GM20431 (cell line): ENCODE data around the gene TMPRSS2.

Experiments
- in situ Hi-C: fragments of 300-500 bp; cut with MseI, MboI; formaldehyde crosslinking; loops from one replicate; pipeline ENCODE4 v1.15.0; 2020; ENCODE audit warnings: low sequenced_read_pairs; ENCODE audit not compliant: unreplicated experiment

Gene TMPRSS2

GRCh38 chr21:41483973-41484372, 24.0 kb downstream of the TMPRSS2 start:
- in situ Hi-C loops = no loop called here

- in situ Hi-C loops = no loop called here
Measured at GRCh38 chr21:41483415-41483814, 24.5 kb downstream of the TMPRSS2 start.

GRCh38 chr21:41482980-41483379, 25.0 kb downstream of the TMPRSS2 start:
- in situ Hi-C loops = no loop called here

GRCh38 chr21:41482301-41482700, 25.7 kb downstream of the TMPRSS2 start:
- in situ Hi-C loops = no loop called here

GRCh38 chr21:41481191-41481590, 26.8 kb downstream of the TMPRSS2 start:
- in situ Hi-C loops = no loop called here

- in situ Hi-C loops = no loop called here
Measured at GRCh38 chr21:41480086-41480690, 27.8 kb downstream of the TMPRSS2 start.

GRCh38 chr21:41479686-41480085, 28.3 kb downstream of the TMPRSS2 start:
- in situ Hi-C loops = no loop called here

GRCh38 chr21:41478319-41479177, 29.4 kb downstream of the TMPRSS2 start:
- in situ Hi-C loops = no loop called here

- in situ Hi-C loops = no loop called here
Measured at GRCh38 chr21:41477641-41478318, 30.2 kb downstream of the TMPRSS2 start.

- in situ Hi-C loops = no loop called here
Measured at GRCh38 chr21:41475714-41476420, 32.1 kb downstream of the TMPRSS2 start.

- in situ Hi-C loops = loop anchor here (25.0 kb wide), 1 partner anchor 186 kb away; no protein-coding TSS in a partner anchor
Measured at GRCh38 chr21:41472753-41473548, 35.0 kb downstream of the TMPRSS2 start.

GRCh38 chr21:41470054-41470453, 37.9 kb downstream of the TMPRSS2 start:
- in situ Hi-C loops = loop anchor here (25.0 kb wide), 1 partner anchor 183 kb away; no protein-coding TSS in a partner anchor

GRCh38 chr21:41466024-41466820, 41.7 kb downstream of the TMPRSS2 start:
- in situ Hi-C loops = loop anchor here (25.0 kb wide), 1 partner anchor 179 kb away; no protein-coding TSS in a partner anchor

GRCh38 chr21:41465176-41465781, 42.7 kb downstream of the TMPRSS2 start:
- in situ Hi-C loops = loop anchor here (25.0 kb wide), 1 partner anchor 178 kb away; no protein-coding TSS in a partner anchor

- in situ Hi-C loops = loop anchor here (25.0 kb wide), 1 partner anchor 174 kb away; no protein-coding TSS in a partner anchor
Measured at GRCh38 chr21:41460578-41461527, 47.1 kb downstream of the TMPRSS2 start.

- in situ Hi-C loops = loop anchor here (25.0 kb wide), 1 partner anchor 173 kb away; no protein-coding TSS in a partner anchor
Measured at GRCh38 chr21:41459884-41460534, 47.9 kb downstream of the TMPRSS2 start.
